Transverse colon (tissue), 4 donors: Measurements from ENCODE around the gene FARP1. TPM values are rescaled to one million over a fixed set of nuclear protein-coding genes. Genes with fewer than 3 reads are reported as not detected.

Experiments
- DNase-seq: peaks from one replicate; pipeline ENCODE4 v3.0.0-alpha.2; 2019
- H3K27ac ChIP-seq, 4 donors: fragments of 200-600 bp; sonication (generic); 2 replicates each; pipeline ENCODE4 v1.5.1; 2016 to 2018; ENCODE audit warnings: inconsistent platforms in 4 of 4
- H3K27me3 ChIP-seq: fragments of 200-600 bp; sonication (generic); 2 replicates; pipeline ENCODE4 v1.5.1; 2017; ENCODE audit warnings: inconsistent platforms
- H3K36me3 ChIP-seq, 4 donors: fragments of 200-600 bp; sonication (generic); 2 replicates each; pipeline ENCODE4 v1.5.1; 2017 to 2019; ENCODE audit warnings: inconsistent platforms in 4 of 4
- H3K4me1 ChIP-seq, 4 donors: fragments of 200-600 bp; sonication (generic); 2 replicates each; pipeline ENCODE4 v1.5.1; 2017 to 2020; ENCODE audit warnings: inconsistent platforms in 4 of 4
- H3K4me3 ChIP-seq, 4 donors: fragments of 200-600 bp; sonication (generic); 1 replicate in 1 of 4; 2 replicates in 3 of 4; pipeline versions ENCODE4 v1.5.1 to v1.6.1; 2017 to 2019; ENCODE audit warnings: inconsistent platforms in 4 of 4
- H3K9me3 ChIP-seq, 2 donors: fragments of 200-600 bp; sonication (generic); 2 replicates each; pipeline ENCODE4 v1.5.1; 2017 to 2019; ENCODE audit warnings: inconsistent platforms in 2 of 2
- CTCF ChIP-seq, 5 experiments: fragments of 200-600 bp in 3 of 5; fragments of 450-650 bp in 2 of 5; sonication (generic) in 3 of 5; IDR thresholded peaks; 1 replicate in 2 of 5; 2 replicates in 3 of 5; pipeline ENCODE4 v1.5.1; 2016 to 2017; ENCODE audit warnings: antibody characterized with exemption in 5 of 5, inconsistent platforms in 3 of 5, mild to moderate bottlenecking in 2 of 5, moderate library complexity in 1 of 5
- EP300 ChIP-seq: sonication (generic); formaldehyde crosslinking; IDR thresholded peaks from one replicate; pipeline ENCODE4 v1.6.1; 2017; ENCODE audit warnings: antibody characterized with exemption, low read depth
- POLR2A ChIP-seq: fragments of 450-650 bp; IDR thresholded peaks from one replicate; pipeline ENCODE4 v1.6.1; 2016; ENCODE audit warnings: antibody characterized with exemption, mild to moderate bottlenecking, moderate library complexity
- POLR2AphosphoS5 ChIP-seq, 3 donors: sonication (generic); formaldehyde crosslinking; IDR thresholded peaks; one replicate each; pipeline ENCODE4 v1.6.1; 2016; ENCODE audit warnings: antibody characterized with exemption in 3 of 3
- WGBS, 2 donors: methylation state at CpG; one replicate each; pipeline ENCODE4 v1.1.5; 2018; ENCODE audit warnings: low coverage in 1 of 2; 5-methylcytosine and 5-hydroxymethylcytosine counted together
- in situ Hi-C, 4 donors: fragments of 200-750 bp; cut with MboI; loops; one replicate each; pipeline versions ENCODE4 v1.15.0 to v1.15.1; 2017; ENCODE audit warnings: low sequenced_read_pairs in 3 of 4, low pct_ligation_motif_present in 1 of 4, low pct_unique_long_range_greater_than_20kb in 1 of 4
- intact Hi-C: fragments of 100-400 bp; cut with DNase I; formaldehyde crosslinking; loops from one replicate; pipeline ENCODE4 v1.15.1; 2023; ENCODE audit warnings: low total_unique reads
- total RNA-seq, 4 donors: library from RNA; depleted of rRNA; stranded (reverse); fragments of >200 nt; gene quantifications; one replicate each; pipeline ENCODE4 v1.1.0, GENCODE V29; 2016

Gene FARP1
- total RNA-seq, 4 donors from 2014 or later = 32.8 to 41.8 (median 38.3) TPM

- intact Hi-C loops (no loop called here), in situ Hi-C loops (no loop called here)
- Histone ChIP-seq H3K36me3 (no peaks in the 10 kb centered on the region), H3K27ac (no peak overlapping the region), H3K9me3 (no peaks in the 10 kb centered on the region), H3K4me1 (peaks cover 0 to 39% (median 15%) of the 10 kb centered on the region in 4 donors), H3K27me3 (no peaks in the 10 kb centered on the region), H3K4me3 (no peak overlapping the region)
- WGBS, 2 donors = 58% methylated on average over 7 of the region's 7 CpGs; no CpG with 5 or more reads in 1 of the 2 donors
- DNase-seq = no peak
- TF ChIP-seq EP300 (no peak), POLR2AphosphoS5 (IDR thresholded peaks at IDR 0.05) (no peak), POLR2A (no peak), CTCF (IDR thresholded peaks at IDR 0.05) (no peak)
Measured at GRCh38 chr13:98222816-98223215, 79.9 kb downstream of the FARP1 start.

- H3K4me3 ChIP-seq = no peak overlapping the region
- no peak for TF ChIP-seq EP300
- no peak for TF ChIP-seq POLR2AphosphoS5 (IDR thresholded peaks at IDR 0.05)
- TF ChIP-seq POLR2A = no peak
- no peak for TF ChIP-seq CTCF (IDR thresholded peaks at IDR 0.05)
- H3K27me3 ChIP-seq = no peaks in the 10 kb centered on the region
- no peak overlapping the region for H3K27ac ChIP-seq
- no peak for DNase-seq
- in situ Hi-C loops = no loop called here
- H3K4me1 ChIP-seq = peaks cover 0 to 40% (median 15%) of the 10 kb centered on the region in 4 donors
- H3K36me3 ChIP-seq = no peaks in the 10 kb centered on the region
- H3K9me3 ChIP-seq = no peaks in the 10 kb centered on the region
- intact Hi-C loops = no loop called here
Measured at GRCh38 chr13:98223741-98224140, 80.8 kb downstream of the FARP1 start.

GRCh38 chr13:98224557-98224956, 81.7 kb downstream of the FARP1 start:
- Histone ChIP-seq H3K4me3 (no peak overlapping the region), H3K27me3 (no peaks in the 10 kb centered on the region), H3K9me3 (no peaks in the 10 kb centered on the region), H3K36me3 (no peaks in the 10 kb centered on the region), H3K4me1 (peaks cover 0 to 46% (median 15%) of the 10 kb centered on the region in 4 donors), H3K27ac (no peak overlapping the region)
- intact Hi-C loops (no loop called here), in situ Hi-C loops (no loop called here)
- 80 to 88% methylated on average over 1 to 5 of the region's 5 CpGs for WGBS, 2 donors
- no peak for TF ChIP-seq POLR2A
- TF ChIP-seq CTCF (IDR thresholded peaks at IDR 0.05) = no peak
- TF ChIP-seq EP300 = no peak
- TF ChIP-seq POLR2AphosphoS5 (IDR thresholded peaks at IDR 0.05) = no peak
- no peak for DNase-seq

- intact Hi-C loops = no loop called here
- no peaks in the 10 kb centered on the region for H3K27me3 ChIP-seq
- no peaks in the 10 kb centered on the region for H3K9me3 ChIP-seq
- WGBS, 2 donors = 87% methylated on average over 10 to 20 of the region's 20 CpGs
- no peak overlapping the region for H3K27ac ChIP-seq
- DNase-seq = no peak
- H3K4me1 ChIP-seq = peaks cover 0 to 41% (median 13%) of the 10 kb centered on the region in 4 donors
- H3K36me3 ChIP-seq = no peaks in the 10 kb centered on the region
- H3K4me3 ChIP-seq = no peak overlapping the region
- TF ChIP-seq CTCF (IDR thresholded peaks at IDR 0.05) = no peak
- no peak for TF ChIP-seq POLR2AphosphoS5 (IDR thresholded peaks at IDR 0.05)
- no peak for TF ChIP-seq EP300
- no peak for TF ChIP-seq POLR2A
- in situ Hi-C loops = no loop called here
Measured at GRCh38 chr13:98225036-98225940, 82.4 kb downstream of the FARP1 start.
